Activated CD8-positive, alpha-beta memory T cell treated with anti-CD3 and anti-CD28 coated beads for 48 hours (primary cell): ENCODE data around the gene IGFBP6.

Experiments
- DNase-seq, 3 experiments: peaks; one replicate each; pipeline ENCODE4 v3.0.0-alpha.2; 2020; ENCODE audit warnings: low read depth in 2 of 3, low spot score in 2 of 3

The IGFBP6 gene

GRCh38 chr12:53115891-53116648, 18.6 kb downstream of the IGFBP6 start:
- no peak for DNase-seq

- DNase-seq = no peak
Observed at GRCh38 chr12:53118751-53119300, 21.4 kb downstream of the IGFBP6 start.

- no peak for DNase-seq
Observed at GRCh38 chr12:53120685-53121525, 23.4 kb downstream of the IGFBP6 start.

- no peak for DNase-seq
Observed at GRCh38 chr12:53122961-53123468, 25.5 kb downstream of the IGFBP6 start.

- DNase-seq = no peak
Observed at GRCh38 chr12:53123578-53124351, 26.3 kb downstream of the IGFBP6 start.

GRCh38 chr12:53124352-53124723, 26.9 kb downstream of the IGFBP6 start:
- DNase-seq = no peak

GRCh38 chr12:53127169-53127568, 29.7 kb downstream of the IGFBP6 start:
- DNase-seq = no peak

- no peak for DNase-seq
Observed at GRCh38 chr12:53128780-53129569, 31.5 kb downstream of the IGFBP6 start.

GRCh38 chr12:53131844-53132243, 34.4 kb downstream of the IGFBP6 start:
- no peak for DNase-seq

- no peak for DNase-seq
Observed at GRCh38 chr12:53133722-53134121, 36.3 kb downstream of the IGFBP6 start.

- no peak for DNase-seq
Observed at GRCh38 chr12:53143355-53143754, 45.9 kb downstream of the IGFBP6 start.

GRCh38 chr12:53145383-53146260, 48.2 kb downstream of the IGFBP6 start:
- no peak for DNase-seq

- DNase-seq = no peak
Observed at GRCh38 chr12:53147181-53147580, 49.7 kb downstream of the IGFBP6 start.

- no peak for DNase-seq
Observed at GRCh38 chr12:53147653-53148052, 50.2 kb downstream of the IGFBP6 start.

GRCh38 chr12:53151039-53151438, 53.6 kb downstream of the IGFBP6 start:
- no peak for DNase-seq
